Adrenal gland (tissue), 12 donors: ENCODE measurements around the gene DGCR6L. TPM values are rescaled to one million over a fixed set of nuclear protein-coding genes. Genes with fewer than 3 reads are reported as not detected.

Source experiments
- DNase-seq, 7 donors: peaks; one replicate each; pipeline ENCODE4 v3.0.0-alpha.2; 2019 to 2020
- H3K27ac ChIP-seq, 5 donors: fragments of 200-600 bp; sonication (generic) in 4 of 5; 1 replicate in 3 of 5; 2 replicates in 2 of 5; pipeline versions ENCODE4 v1.5.1 to v1.8.0; 2016 to 2020; ENCODE audit warnings: mild to moderate bottlenecking in 1 of 5
- H3K27me3 ChIP-seq: fragments of 200-600 bp; 2 replicates; pipeline ENCODE4 v1.8.0; 2021
- H3K36me3 ChIP-seq, 2 donors: fragments of 200-600 bp; replicated peaks in 1 of 2; 1 replicate in 1 of 2; 2 replicates in 1 of 2; pipeline versions ENCODE4 v1.5.1 to v1.8.0; 2018 to 2022
- H3K4me1 ChIP-seq, 2 donors: fragments of 200-600 bp; replicated peaks in 1 of 2; 1 replicate in 1 of 2; 2 replicates in 1 of 2; pipeline versions ENCODE4 v1.5.1 to v1.8.0; 2018 to 2021
- H3K4me3 ChIP-seq, 4 donors: fragments of 200-600 bp; sonication (generic) in 3 of 4; one replicate each; pipeline ENCODE4 v1.5.1; 2016 to 2018
- H3K9me3 ChIP-seq, 3 donors: fragments of 200-600 bp; sonication (generic) in 1 of 3; replicated peaks in 1 of 3; 1 replicate in 2 of 3; 2 replicates in 1 of 3; pipeline versions ENCODE4 v1.5.1 to v1.8.0; 2016 to 2021
- POLR2A ChIP-seq, 2 donors: fragments of 450-650 bp; IDR thresholded peaks; one replicate each; pipeline ENCODE4 v1.6.1; 2017; ENCODE audit warnings: antibody characterized with exemption in 2 of 2, mild to moderate bottlenecking in 2 of 2, moderate library complexity in 1 of 2
- WGBS, 4 donors: extraction: QIAGEN DNeasy Blood & Tissue Kit in 2 of 4; methylation state at CpG; one replicate each; pipeline versions ENCODE4 v1.1.5 to v1.1.7; 2013 to 2017; 5-methylcytosine and 5-hydroxymethylcytosine counted together
- intact Hi-C, 2 donors: fragments of 100-400 bp; cut with DNase I; formaldehyde crosslinking; loops; one replicate each; pipeline versions ENCODE4 v1.14.1 to v1.15.0; 2022 to 2023
- polyA plus RNA-seq, 3 donors: library from polyadenylated mRNA; stranded (reverse); fragments of 200-250 nt in 2 of 3; fragments of 350-450 nt in 1 of 3; fragmentation: Illumina TruSeq in 1 of 3; extraction: RNeasy Lipid Tissue Mini Kit (QIAGEN cat#74804) in 1 of 3; gene quantifications; one replicate each; pipeline ENCODE4 v1.2.3, GENCODE V29; 2013 to 2014
- total RNA-seq, 9 donors: library from RNA; depleted of rRNA in 4 of 9; stranded (reverse); fragments of >200 nt in 4 of 9; fragments of 120-200 nt in 1 of 9; fragmentation: NEBNext Ultra II Directional in 1 of 9; extraction: Animal tissue kit (Norgen Biotek cat#: 25700) in 1 of 9; gene quantifications; one replicate each; pipeline versions ENCODE4 v1.1.0 to v1.2.4, GENCODE V29; 2013 to 2023
- TF ChIP-seq, protein P1 (sequence below), 6 experiments: fragments of 450-650 bp in 4 of 6; fragments of 200-600 bp in 2 of 6; sonication (generic) in 1 of 6; IDR thresholded peaks; 1 replicate in 5 of 6; 2 replicates in 1 of 6; pipeline versions ENCODE4 v1.5.1 to v1.8.0; 2016 to 2021; ENCODE audit warnings: antibody characterized with exemption in 6 of 6, mild to moderate bottlenecking in 2 of 6, moderate library complexity in 1 of 6
- donor health status: healthy with polysubstance abuse.
- donor health status: Bipolar disorder and iron deficiency.
- donor health status: DM: yes; HTN: yes; CAD: no.
- donor health status: DM: no; HTN: no; CAD: no.
- donor health status: DM: no; HTN: no; CAD: no.
- donor health status: DM: yes; HTN: yes; CAD: no.

Gene DGCR6L
- total and polyA plus RNA-seq, 12 donors = 12.1 to 159 (median 74.1) TPM

DNA sequence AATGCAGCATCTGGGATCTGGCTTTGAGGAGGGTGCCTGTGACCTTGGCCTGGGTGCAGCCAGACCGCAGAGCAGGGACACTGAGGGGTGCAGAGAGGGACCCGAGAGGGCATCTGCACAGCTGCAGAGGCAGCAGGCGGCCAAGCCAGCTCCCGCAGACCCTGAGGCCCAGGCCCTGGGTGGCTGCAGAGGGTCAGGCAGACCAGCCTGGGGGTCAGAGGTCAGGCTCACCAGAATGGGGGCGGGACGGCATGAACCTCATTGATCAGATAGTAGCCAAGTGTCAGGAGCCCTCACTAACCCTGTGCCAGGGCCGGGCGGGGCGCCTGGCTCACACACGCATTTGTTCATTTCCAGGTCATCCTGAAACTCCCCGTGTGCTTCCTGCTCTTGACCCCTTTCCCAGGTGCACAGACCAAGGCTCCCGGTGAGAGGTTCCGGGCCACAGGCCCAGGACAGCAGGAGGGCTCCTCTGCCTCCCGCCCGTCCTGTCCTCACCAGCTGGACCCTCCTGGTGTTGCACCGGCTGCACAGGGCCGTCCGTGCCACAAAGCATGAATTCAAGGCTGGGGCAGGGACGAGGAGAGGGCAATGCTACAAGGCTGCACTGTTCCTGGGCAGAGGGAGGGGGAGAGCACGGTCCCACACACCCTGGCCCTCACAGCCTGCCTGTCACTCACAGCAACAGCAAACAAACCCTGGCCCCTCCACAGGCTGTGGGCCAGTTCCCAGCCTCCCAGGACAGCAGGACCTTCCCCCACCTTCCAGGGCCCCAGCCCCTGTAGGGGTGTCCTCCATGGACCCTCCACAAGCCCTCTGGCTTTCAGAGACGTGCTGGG, 55.0 kb downstream of the DGCR6L start:
- Histone ChIP-seq H3K36me3 (no peaks in the 10 kb centered on the region), H3K4me3 (no peak overlapping the region), H3K27ac (no peak overlapping the region), H3K4me1 (peaks cover 7 to 8% of the 10 kb centered on the region in 2 donors), H3K27me3 (no peaks in the 10 kb centered on the region), H3K9me3 (no peaks in the 10 kb centered on the region)
- WGBS, 4 donors = 64 to 92% (median 72%) methylated on average over 2 to 21 of the region's 21 CpGs
- no peak for DNase-seq
- TF ChIP-seq, protein P1, sequence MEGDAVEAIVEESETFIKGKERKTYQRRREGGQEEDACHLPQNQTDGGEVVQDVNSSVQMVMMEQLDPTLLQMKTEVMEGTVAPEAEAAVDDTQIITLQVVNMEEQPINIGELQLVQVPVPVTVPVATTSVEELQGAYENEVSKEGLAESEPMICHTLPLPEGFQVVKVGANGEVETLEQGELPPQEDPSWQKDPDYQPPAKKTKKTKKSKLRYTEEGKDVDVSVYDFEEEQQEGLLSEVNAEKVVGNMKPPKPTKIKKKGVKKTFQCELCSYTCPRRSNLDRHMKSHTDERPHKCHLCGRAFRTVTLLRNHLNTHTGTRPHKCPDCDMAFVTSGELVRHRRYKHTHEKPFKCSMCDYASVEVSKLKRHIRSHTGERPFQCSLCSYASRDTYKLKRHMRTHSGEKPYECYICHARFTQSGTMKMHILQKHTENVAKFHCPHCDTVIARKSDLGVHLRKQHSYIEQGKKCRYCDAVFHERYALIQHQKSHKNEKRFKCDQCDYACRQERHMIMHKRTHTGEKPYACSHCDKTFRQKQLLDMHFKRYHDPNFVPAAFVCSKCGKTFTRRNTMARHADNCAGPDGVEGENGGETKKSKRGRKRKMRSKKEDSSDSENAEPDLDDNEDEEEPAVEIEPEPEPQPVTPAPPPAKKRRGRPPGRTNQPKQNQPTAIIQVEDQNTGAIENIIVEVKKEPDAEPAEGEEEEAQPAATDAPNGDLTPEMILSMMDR (IDR thresholded peaks at IDR 0.05) = no peak
- no peak for TF ChIP-seq POLR2A (IDR thresholded peaks at IDR 0.05)
- intact Hi-C loops = no loop called here

Other genes starting within 250 kb of the DGCR6L start
- 10 to 100 TPM in 8 of 9 donors, 1 to 10 TPM in 1; 7.2 to 32.2 (median 21.6) TPM for gene DGCR8, start 239.8 kb downstream of the DGCR6L start, total RNA-seq
- gene DGCR8, start 239.8 kb downstream of the DGCR6L start, polyA plus RNA-seq = 10 to 100 TPM; 16.3 to 31.0 (median 25.9) TPM
- gene RANBP1, start 204.0 kb downstream of the DGCR6L start, total RNA-seq = 100 to 1,000 TPM in 6 of 9 donors, 10 to 100 TPM in 3; 71.4 to 346 (median 136) TPM
- gene RANBP1, start 204.0 kb downstream of the DGCR6L start, polyA plus RNA-seq = 100 to 1,000 TPM in 1 of 3 donors, 10 to 100 TPM in 2; 63.3 to 128 (median 70.1) TPM
- 10 to 100 TPM; 43.5 to 90.3 (median 66.2) TPM for gene TRMT2A, start 202.8 kb downstream of the DGCR6L start, total RNA-seq
- 100 to 1,000 TPM in 2 of 3 donors, 10 to 100 TPM in 1; 22.4 to 283 (median 168) TPM for gene TRMT2A, start 202.8 kb downstream of the DGCR6L start, polyA plus RNA-seq
- 10 to 100 TPM in 8 of 9 donors, 1 to 10 TPM in 1; 5.7 to 65.6 (median 33.9) TPM for gene ZDHHC8, start 188.3 kb downstream of the DGCR6L start, total RNA-seq
- 100 to 1,000 TPM in 1 of 3 donors, 10 to 100 TPM in 2; 15.5 to 109 (median 59.3) TPM for gene ZDHHC8, start 188.3 kb downstream of the DGCR6L start, polyA plus RNA-seq
- 1 to 10 TPM in 2 of 9 donors, under 1 TPM in 6, not detected in 1; 0.30 to 1.6 (median 0.65) TPM for gene CCDC188, start 169.0 kb downstream of the DGCR6L start, total RNA-seq
- 10 to 100 TPM in 1 of 3 donors, 1 to 10 TPM in 1, not detected in 1; 2.9 to 19.0 TPM for gene CCDC188, start 169.0 kb downstream of the DGCR6L start, polyA plus RNA-seq
- gene RTN4R, start 51.7 kb downstream of the DGCR6L start, total RNA-seq = 10 to 100 TPM in 1 of 9 donors, 1 to 10 TPM in 5, under 1 TPM in 3; 0.35 to 18.8 (median 1.1) TPM
- gene RTN4R, start 51.7 kb downstream of the DGCR6L start, polyA plus RNA-seq = 1 to 10 TPM in 2 of 3 donors, under 1 TPM in 1; 0.35 to 1.9 (median 1.1) TPM
- gene ZNF74, start 74.1 kb upstream of the DGCR6L start, total RNA-seq = 10 to 100 TPM in 5 of 9 donors, 1 to 10 TPM in 4; 5.7 to 28.9 (median 10.6) TPM
- gene ZNF74, start 74.1 kb upstream of the DGCR6L start, polyA plus RNA-seq = 1 to 10 TPM; 4.4 to 7.5 (median 4.9) TPM
- gene SCARF2, start 117.8 kb upstream of the DGCR6L start, total RNA-seq = 10 to 100 TPM in 5 of 9 donors, 1 to 10 TPM in 4; 1.3 to 45.3 (median 10.3) TPM
- gene SCARF2, start 117.8 kb upstream of the DGCR6L start, polyA plus RNA-seq = 1 to 10 TPM in 2 of 3 donors, under 1 TPM in 1; 0.92 to 6.2 (median 3.7) TPM
- 10 to 100 TPM; 15.3 to 38.8 (median 27.9) TPM for gene KLHL22, start 175.7 kb upstream of the DGCR6L start, total RNA-seq
- 10 to 100 TPM; 18.9 to 35.2 (median 21.9) TPM for gene KLHL22, start 175.7 kb upstream of the DGCR6L start, polyA plus RNA-seq
- 100 to 1,000 TPM in 3 of 9 donors, 10 to 100 TPM in 6; 22.5 to 149 (median 81.0) TPM for gene MED15, start 187.6 kb upstream of the DGCR6L start, total RNA-seq
- 100 to 1,000 TPM in 2 of 3 donors, 10 to 100 TPM in 1; 27.8 to 203 (median 197) TPM for gene MED15, start 187.6 kb upstream of the DGCR6L start, polyA plus RNA-seq